Loucy (cell line): ENCODE results near the gene IGHMBP2.

Source experiments
- EZH2phosphoT487 ChIP-seq: fragments of 200-600 bp; IDR thresholded peaks from 2 replicates; pipeline ENCODE4 v1.6.1; 2018; ENCODE audit warnings: antibody characterized with exemption, mild to moderate bottlenecking, moderate library complexity, borderline replicate concordance
- TF ChIP-seq, protein P1 (sequence below): fragments of 200-600 bp; sonication (generic); conservative IDR thresholded peaks from 2 replicates; pipeline ENCODE4 v1.5.1; 2014; ENCODE audit warnings: mild to moderate bottlenecking, antibody characterized with exemption, low read length

DNA sequence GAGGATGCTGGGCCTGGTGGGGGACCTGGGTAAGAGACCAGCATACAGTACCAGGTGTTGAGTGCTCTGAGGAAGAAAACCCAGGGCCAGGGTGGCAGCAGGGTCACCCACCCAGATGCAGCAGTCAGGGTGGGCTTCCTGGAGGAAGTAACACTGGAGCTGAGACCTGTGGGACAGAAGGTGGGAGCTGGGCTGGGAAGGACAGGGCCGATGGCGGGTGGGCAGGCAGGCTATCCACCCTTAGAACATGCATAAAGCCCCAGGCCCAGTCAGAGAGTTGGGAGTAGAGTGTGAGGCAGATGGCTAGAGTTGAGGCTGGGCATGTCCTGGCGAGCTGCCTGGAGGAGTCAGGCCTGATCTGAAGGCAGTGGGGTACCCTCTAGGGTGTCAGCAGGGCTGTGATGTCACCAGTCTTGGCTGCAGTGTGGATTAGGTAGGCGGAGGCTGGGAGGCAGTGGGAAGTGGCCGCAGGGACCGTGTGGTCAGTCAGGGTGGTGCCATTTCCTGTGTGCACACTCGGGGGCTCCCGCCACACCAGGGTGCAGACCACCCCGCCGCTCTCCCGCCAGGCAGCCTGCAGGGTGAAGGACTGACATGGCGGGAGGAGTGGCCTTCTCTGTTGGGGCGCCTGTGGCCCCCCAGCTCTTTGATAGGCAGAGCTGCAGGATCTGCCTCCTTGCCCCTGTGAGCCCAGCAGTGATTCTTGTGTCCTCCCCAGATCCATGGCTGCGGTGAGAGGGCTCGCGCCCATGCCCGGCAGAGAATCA, 35.3 kb downstream of the IGHMBP2 start:
- TF ChIP-seq, protein P1, sequence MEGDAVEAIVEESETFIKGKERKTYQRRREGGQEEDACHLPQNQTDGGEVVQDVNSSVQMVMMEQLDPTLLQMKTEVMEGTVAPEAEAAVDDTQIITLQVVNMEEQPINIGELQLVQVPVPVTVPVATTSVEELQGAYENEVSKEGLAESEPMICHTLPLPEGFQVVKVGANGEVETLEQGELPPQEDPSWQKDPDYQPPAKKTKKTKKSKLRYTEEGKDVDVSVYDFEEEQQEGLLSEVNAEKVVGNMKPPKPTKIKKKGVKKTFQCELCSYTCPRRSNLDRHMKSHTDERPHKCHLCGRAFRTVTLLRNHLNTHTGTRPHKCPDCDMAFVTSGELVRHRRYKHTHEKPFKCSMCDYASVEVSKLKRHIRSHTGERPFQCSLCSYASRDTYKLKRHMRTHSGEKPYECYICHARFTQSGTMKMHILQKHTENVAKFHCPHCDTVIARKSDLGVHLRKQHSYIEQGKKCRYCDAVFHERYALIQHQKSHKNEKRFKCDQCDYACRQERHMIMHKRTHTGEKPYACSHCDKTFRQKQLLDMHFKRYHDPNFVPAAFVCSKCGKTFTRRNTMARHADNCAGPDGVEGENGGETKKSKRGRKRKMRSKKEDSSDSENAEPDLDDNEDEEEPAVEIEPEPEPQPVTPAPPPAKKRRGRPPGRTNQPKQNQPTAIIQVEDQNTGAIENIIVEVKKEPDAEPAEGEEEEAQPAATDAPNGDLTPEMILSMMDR, result no peak
- TF ChIP-seq EZH2phosphoT487, result no peak
